ENCODE results near the gene ESR2.
A peak's percentile ranks its signal among the peaks of the same experiment; 100 is the strongest.
"Not testable (repeated sequence)": the region's sequence is repeated elsewhere in the genome, so short reads cannot be mapped to it uniquely, and the experiment has no call there.

ESR2 gene

DNA sequence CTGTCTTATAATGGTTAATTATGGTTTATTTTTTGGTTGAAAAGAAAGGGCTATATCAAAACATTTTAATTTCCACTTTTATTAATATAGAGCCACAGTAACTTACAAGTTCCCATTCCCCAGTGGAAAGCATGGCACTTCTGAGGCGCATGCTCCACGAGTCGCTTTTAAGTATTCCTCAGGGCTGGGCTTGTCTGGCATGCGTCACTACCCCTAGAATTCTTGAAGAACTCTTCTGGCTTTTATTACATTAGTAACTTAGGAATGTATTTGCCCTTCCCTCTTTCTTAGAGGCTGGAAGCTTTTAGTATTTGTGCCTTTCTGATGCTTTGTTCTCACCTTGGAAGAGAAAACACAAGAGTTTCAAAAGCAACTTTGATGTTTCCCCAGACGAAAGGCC, 81.1 kb downstream of the ESR2 start:
- no peak for TF ChIP-seq EZH2phosphoT487 (IDR thresholded peaks at IDR 0.05; ENCODE audit: borderline replicate concordance, low read length)
- TF ChIP-seq, protein P1, sequence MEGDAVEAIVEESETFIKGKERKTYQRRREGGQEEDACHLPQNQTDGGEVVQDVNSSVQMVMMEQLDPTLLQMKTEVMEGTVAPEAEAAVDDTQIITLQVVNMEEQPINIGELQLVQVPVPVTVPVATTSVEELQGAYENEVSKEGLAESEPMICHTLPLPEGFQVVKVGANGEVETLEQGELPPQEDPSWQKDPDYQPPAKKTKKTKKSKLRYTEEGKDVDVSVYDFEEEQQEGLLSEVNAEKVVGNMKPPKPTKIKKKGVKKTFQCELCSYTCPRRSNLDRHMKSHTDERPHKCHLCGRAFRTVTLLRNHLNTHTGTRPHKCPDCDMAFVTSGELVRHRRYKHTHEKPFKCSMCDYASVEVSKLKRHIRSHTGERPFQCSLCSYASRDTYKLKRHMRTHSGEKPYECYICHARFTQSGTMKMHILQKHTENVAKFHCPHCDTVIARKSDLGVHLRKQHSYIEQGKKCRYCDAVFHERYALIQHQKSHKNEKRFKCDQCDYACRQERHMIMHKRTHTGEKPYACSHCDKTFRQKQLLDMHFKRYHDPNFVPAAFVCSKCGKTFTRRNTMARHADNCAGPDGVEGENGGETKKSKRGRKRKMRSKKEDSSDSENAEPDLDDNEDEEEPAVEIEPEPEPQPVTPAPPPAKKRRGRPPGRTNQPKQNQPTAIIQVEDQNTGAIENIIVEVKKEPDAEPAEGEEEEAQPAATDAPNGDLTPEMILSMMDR (IDR thresholded peaks at IDR 0.05; ENCODE audit: low read depth, low read length, poor library complexity, severe bottlenecking), result no peak
- H3K4me3 ChIP-seq (ENCODE audit: low read length), result no peak overlapping the region
- no peaks in the 10 kb centered on the region for H3K9me3 ChIP-seq (ENCODE audit: control insufficient read depth, insufficient read depth, low read length)
- no peaks in the 10 kb centered on the region for H4K20me1 ChIP-seq (ENCODE audit: control insufficient read depth, insufficient read depth, low read depth, low read length)
- peak overlapping the region; percentile 22; the same call in 1 of the 2 replicates for H3K27ac ChIP-seq (ENCODE audit: low read depth, low read length)
- no peaks in the 10 kb centered on the region for H3K27me3 ChIP-seq (ENCODE audit: control insufficient read depth, low read length)
- no peak overlapping the region for H3K4me2 ChIP-seq (ENCODE audit: low read length)
- H3K4me1 ChIP-seq (ENCODE audit: control insufficient read depth, low read length), result peaks cover 45% of the 10 kb centered on the region
- H3K36me3 ChIP-seq (ENCODE audit: control insufficient read depth, low read length), result peaks cover 98% of the 10 kb centered on the region
- peaks cover 24% of the 10 kb centered on the region for H3F3A ChIP-seq (ENCODE audit: control insufficient read depth, insufficient read depth)
- peaks cover 10% of the 10 kb centered on the region for H3K79me2 ChIP-seq (ENCODE audit: control insufficient read depth, low read length)
- H3K9me2 ChIP-seq (replicated peaks; ENCODE audit: control insufficient read depth, low read length), result no peaks in the 10 kb centered on the region

DNA sequence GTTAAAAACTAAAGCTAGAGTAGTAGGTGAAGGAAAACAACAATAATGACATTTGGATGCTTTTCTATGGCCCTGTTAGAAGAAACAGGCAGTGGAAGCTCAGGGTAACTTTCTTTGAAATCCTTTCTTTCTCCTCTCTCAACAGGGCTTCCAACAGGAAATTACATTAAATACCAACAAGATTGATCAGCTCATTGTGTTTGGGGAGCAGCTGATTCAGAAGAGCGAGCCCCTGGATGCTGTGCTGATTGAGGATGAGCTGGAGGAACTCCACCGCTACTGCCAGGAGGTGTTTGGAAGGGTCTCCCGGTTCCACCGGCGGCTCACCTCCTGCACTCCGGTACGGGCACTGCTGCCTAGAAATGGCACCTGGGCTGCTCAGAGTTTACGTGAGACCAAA, 81.5 kb downstream of the ESR2 start:
- Histone ChIP-seq H4K20me1 (ENCODE audit: control insufficient read depth, insufficient read depth, low read depth, low read length) (no peaks in the 10 kb centered on the region), H3K4me1 (ENCODE audit: control insufficient read depth, low read length) (peaks cover 40% of the 10 kb centered on the region), H3K27ac (ENCODE audit: low read depth, low read length) (no peak overlapping the region), H3F3A (ENCODE audit: control insufficient read depth, insufficient read depth) (peaks cover 20% of the 10 kb centered on the region), H3K36me3 (ENCODE audit: control insufficient read depth, low read length) (peaks cover 98% of the 10 kb centered on the region), H3K4me2 (ENCODE audit: low read length) (no peak overlapping the region), H3K27me3 (ENCODE audit: control insufficient read depth, low read length) (no peaks in the 10 kb centered on the region), H3K79me2 (ENCODE audit: control insufficient read depth, low read length) (peaks cover 9% of the 10 kb centered on the region), H3K9me2 (replicated peaks; ENCODE audit: control insufficient read depth, low read length) (no peaks in the 10 kb centered on the region), H3K9me3 (ENCODE audit: control insufficient read depth, insufficient read depth, low read length) (no peaks in the 10 kb centered on the region), H3K4me3 (ENCODE audit: low read length) (no peak overlapping the region)
- TF ChIP-seq EZH2phosphoT487 (IDR thresholded peaks at IDR 0.05; ENCODE audit: borderline replicate concordance, low read length), result no peak
- TF ChIP-seq, protein P1 (IDR thresholded peaks at IDR 0.05; ENCODE audit: low read depth, low read length, poor library complexity, severe bottlenecking), result no peak

DNA sequence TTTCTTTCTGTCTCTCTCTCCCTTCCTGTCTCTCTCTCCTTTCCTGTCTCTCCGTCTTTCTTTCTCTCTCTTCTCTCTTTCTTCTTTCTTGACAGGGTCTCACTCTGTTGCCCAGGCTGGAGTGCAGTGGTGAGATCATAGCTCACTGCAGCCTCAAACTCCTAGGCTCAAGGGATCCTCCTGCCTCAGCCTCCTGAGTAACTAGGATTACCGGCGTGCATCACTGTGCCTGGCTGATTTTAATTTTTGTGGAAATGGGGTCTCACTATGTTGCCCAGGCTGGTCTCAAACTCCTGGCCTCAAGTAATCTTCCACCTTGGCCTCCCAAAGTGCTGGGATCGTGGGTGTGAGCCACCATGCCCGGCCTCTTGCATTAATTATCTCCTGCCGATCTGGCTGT, 83.3 kb downstream of the ESR2 start:
- H3K27ac ChIP-seq (ENCODE audit: low read depth, low read length); H4K20me1 ChIP-seq (ENCODE audit: control insufficient read depth, insufficient read depth, low read depth, low read length); H3K9me3 ChIP-seq (ENCODE audit: control insufficient read depth, insufficient read depth, low read length); H3K9me2 ChIP-seq (replicated peaks; ENCODE audit: control insufficient read depth, low read length); H3K4me2 ChIP-seq (ENCODE audit: low read length); H3K4me3 ChIP-seq (ENCODE audit: low read length); H3K79me2 ChIP-seq (ENCODE audit: control insufficient read depth, low read length); H3K27me3 ChIP-seq (ENCODE audit: control insufficient read depth, low read length); H3F3A ChIP-seq (ENCODE audit: control insufficient read depth, insufficient read depth): not testable (repeated sequence)
- Histone ChIP-seq H3K36me3 (ENCODE audit: control insufficient read depth, low read length) (peaks cover 98% of the 10 kb centered on the region), H3K4me1 (ENCODE audit: control insufficient read depth, low read length) (peaks cover 23% of the 10 kb centered on the region)

DNA sequence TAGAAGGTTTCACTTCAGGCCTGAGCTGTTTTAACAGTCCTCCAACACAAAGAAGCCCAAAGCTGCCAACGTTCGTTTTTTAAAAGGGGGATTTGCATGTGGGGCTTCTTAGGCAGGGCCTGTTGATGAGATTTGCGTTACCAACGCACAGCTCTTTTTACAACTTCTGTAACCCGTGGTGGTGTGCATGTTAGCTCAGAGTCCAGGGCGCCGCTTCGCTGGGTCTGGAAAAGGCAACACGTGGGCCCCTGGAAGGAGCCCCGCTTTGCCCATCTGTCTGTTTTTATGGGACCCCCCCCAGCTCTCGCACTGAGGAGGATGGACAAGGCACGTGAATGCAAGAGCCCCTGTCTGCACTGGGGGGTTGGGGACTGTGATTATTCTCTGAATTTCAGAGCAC, 84.0 kb downstream of the ESR2 start:
- no peaks in the 10 kb centered on the region for H3K9me3 ChIP-seq (ENCODE audit: control insufficient read depth, insufficient read depth, low read length)
- no peaks in the 10 kb centered on the region for H3K27me3 ChIP-seq (ENCODE audit: control insufficient read depth, low read length)
- H3K79me2 ChIP-seq (ENCODE audit: control insufficient read depth, low read length), result no peaks in the 10 kb centered on the region
- H4K20me1 ChIP-seq (ENCODE audit: control insufficient read depth, insufficient read depth, low read depth, low read length), result no peaks in the 10 kb centered on the region
- peaks cover 97% of the 10 kb centered on the region for H3K36me3 ChIP-seq (ENCODE audit: control insufficient read depth, low read length)
- H3F3A ChIP-seq (ENCODE audit: control insufficient read depth, insufficient read depth), result peaks cover 9% of the 10 kb centered on the region; the same call in 1 of the 2 replicates
- TF ChIP-seq EZH2phosphoT487 (IDR thresholded peaks at IDR 0.05; ENCODE audit: borderline replicate concordance, low read length), result no peak
- TF ChIP-seq, protein P1 (IDR thresholded peaks at IDR 0.05; ENCODE audit: low read depth, low read length, poor library complexity, severe bottlenecking), result no peak
- H3K4me1 ChIP-seq (ENCODE audit: control insufficient read depth, low read length), result peaks cover 16% of the 10 kb centered on the region
- H3K4me2 ChIP-seq (ENCODE audit: low read length), result no peak overlapping the region
- no peaks in the 10 kb centered on the region for H3K9me2 ChIP-seq (replicated peaks; ENCODE audit: control insufficient read depth, low read length)
- no peak overlapping the region for H3K4me3 ChIP-seq (ENCODE audit: low read length)
- H3K27ac ChIP-seq (ENCODE audit: low read depth, low read length), result no peak overlapping the region

All from DOHH2 (cell line).